Loucy (cell line): ENCODE data around the gene CPAMD8.

Source experiments
- H2AFZ ChIP-seq: fragments of 200-600 bp; sonication (generic); 2 replicates; pipeline ENCODE4 v1.6.0; 2016; ENCODE audit warnings: antibody characterized with exemption, mild to moderate bottlenecking, low read length, moderate library complexity
- H3F3A ChIP-seq: fragments of 200-600 bp; 2 replicates; pipeline ENCODE4 v1.6.0; 2016; ENCODE audit warnings: antibody characterized with exemption, low read depth, mild to moderate bottlenecking
- H3K27me3 ChIP-seq: fragments of 200-600 bp; sonication (generic); 2 replicates; pipeline ENCODE4 v1.6.1; 2014; ENCODE audit warnings: low read length, mild to moderate bottlenecking; ENCODE audit not compliant: insufficient read depth, poor library complexity, severe bottlenecking
- H3K36me3 ChIP-seq: fragments of 200-600 bp; sonication (generic); 2 replicates; pipeline ENCODE4 v1.6.1; 2016; ENCODE audit warnings: low read length; ENCODE audit not compliant: insufficient read depth
- H3K4me1 ChIP-seq: fragments of 200-600 bp; sonication (generic); 2 replicates; pipeline ENCODE4 v1.5.1; 2014; ENCODE audit warnings: low read length, mild to moderate bottlenecking; ENCODE audit not compliant: insufficient read depth, poor library complexity, severe bottlenecking
- H3K4me2 ChIP-seq: fragments of 200-600 bp; sonication (generic); 2 replicates; pipeline ENCODE4 v1.6.0; 2014; ENCODE audit warnings: antibody characterized with exemption, low read length, low read depth, mild to moderate bottlenecking; ENCODE audit not compliant: poor library complexity, severe bottlenecking
- H3K4me3 ChIP-seq: fragments of 200-600 bp; sonication (generic); 2 replicates; pipeline ENCODE4 v1.5.1; 2014; ENCODE audit warnings: low read length, mild to moderate bottlenecking, mixed read lengths; ENCODE audit not compliant: poor library complexity, severe bottlenecking
- H3K79me2 ChIP-seq: fragments of 200-600 bp; sonication (generic); 2 replicates; pipeline ENCODE4 v1.6.1; 2014; ENCODE audit warnings: low read length; ENCODE audit not compliant: insufficient read depth
- H3K9ac ChIP-seq: fragments of 200-600 bp; sonication (generic); 2 replicates; pipeline ENCODE4 v1.6.0; 2014; ENCODE audit warnings: mild to moderate bottlenecking, low read depth, low read length, moderate library complexity; ENCODE audit not compliant: poor library complexity, severe bottlenecking
- H3K9me2 ChIP-seq: fragments of 200-600 bp; sonication (generic); replicated peaks from 2 replicates; pipeline ENCODE4 v1.6.1; 2016; ENCODE audit warnings: low read depth, low read length, mixed read lengths
- H3K9me3 ChIP-seq: fragments of 200-600 bp; sonication (generic); 2 replicates; pipeline ENCODE4 v1.6.1; 2014; ENCODE audit warnings: mild to moderate bottlenecking, antibody characterized with exemption, low read length, low read depth; ENCODE audit not compliant: insufficient read depth
- H4K20me1 ChIP-seq: fragments of 200-600 bp; sonication (generic); 2 replicates; pipeline ENCODE4 v1.6.0; 2014; ENCODE audit warnings: antibody characterized with exemption, low read length, mild to moderate bottlenecking; ENCODE audit not compliant: insufficient read depth, poor library complexity, severe bottlenecking
- CTCF ChIP-seq: fragments of 200-600 bp; sonication (generic); conservative IDR thresholded peaks from 2 replicates; pipeline ENCODE4 v1.5.1; 2014; ENCODE audit warnings: mild to moderate bottlenecking, antibody characterized with exemption, low read length
- EZH2phosphoT487 ChIP-seq: fragments of 200-600 bp; IDR thresholded peaks from 2 replicates; pipeline ENCODE4 v1.6.1; 2018; ENCODE audit warnings: antibody characterized with exemption, mild to moderate bottlenecking, moderate library complexity, borderline replicate concordance

CPAMD8 gene

GRCh38 chr19:17052439-17052838, 25.8 kb upstream of the CPAMD8 start:
- TF ChIP-seq CTCF (peak; percentile 55), EZH2phosphoT487 (no peak)
- Histone ChIP-seq H3K36me3 (peaks cover 80% of the 10 kb centered on the region; the same call in 1 of the 2 replicates), H3K27me3 (no peaks in the 10 kb centered on the region), H3K79me2 (no peaks in the 10 kb centered on the region), H3K9me2 (no peaks in the 10 kb centered on the region), H3K4me2 (no peak overlapping the region), H3F3A (no peaks in the 10 kb centered on the region), H4K20me1 (no peaks in the 10 kb centered on the region), H2AFZ (no peak overlapping the region), H3K4me3 (no peak overlapping the region), H3K9ac (no peak overlapping the region), H3K9me3 (no peaks in the 10 kb centered on the region), H3K4me1 (no peaks in the 10 kb centered on the region)

GRCh38 chr19:17049711-17050280, 23.2 kb upstream of the CPAMD8 start:
- no peaks in the 10 kb centered on the region for H3K27me3 ChIP-seq
- H2AFZ ChIP-seq = no peak overlapping the region
- no peak overlapping the region for H3K9ac ChIP-seq
- H4K20me1 ChIP-seq = no peaks in the 10 kb centered on the region
- no peaks in the 10 kb centered on the region for H3F3A ChIP-seq
- no peak for TF ChIP-seq EZH2phosphoT487
- TF ChIP-seq CTCF = no peak
- H3K79me2 ChIP-seq = no peaks in the 10 kb centered on the region
- no peak overlapping the region for H3K4me3 ChIP-seq
- H3K9me2 ChIP-seq = no peaks in the 10 kb centered on the region
- peaks cover 66% of the 10 kb centered on the region; the same call in 1 of the 2 replicates for H3K36me3 ChIP-seq
- H3K9me3 ChIP-seq = no peaks in the 10 kb centered on the region
- no peak overlapping the region for H3K4me2 ChIP-seq
- no peaks in the 10 kb centered on the region for H3K4me1 ChIP-seq

GRCh38 chr19:17048885-17049453, 22.4 kb upstream of the CPAMD8 start:
- no peaks in the 10 kb centered on the region for H3K9me3 ChIP-seq
- no peaks in the 10 kb centered on the region for H3K4me1 ChIP-seq
- H3K79me2 ChIP-seq = no peaks in the 10 kb centered on the region
- no peak overlapping the region for H3K4me3 ChIP-seq
- no peaks in the 10 kb centered on the region for H3K9me2 ChIP-seq
- no peaks in the 10 kb centered on the region for H4K20me1 ChIP-seq
- TF ChIP-seq EZH2phosphoT487 = no peak
- TF ChIP-seq CTCF = no peak
- peaks cover 61% of the 10 kb centered on the region; the same call in 1 of the 2 replicates for H3K36me3 ChIP-seq
- no peak overlapping the region for H2AFZ ChIP-seq
- H3K4me2 ChIP-seq = no peak overlapping the region
- H3K27me3 ChIP-seq = no peaks in the 10 kb centered on the region
- H3F3A ChIP-seq = no peaks in the 10 kb centered on the region
- H3K9ac ChIP-seq = no peak overlapping the region
